IMR-90 (cell line): ENCODE data around the gene ERGIC1. TPM values are rescaled to one million over a fixed set of nuclear protein-coding genes. Genes with fewer than 3 reads are reported as not detected.
"Not testable (repeated sequence)": the region's sequence is repeated elsewhere in the genome, so short reads cannot be mapped to it uniquely, and the experiment has no call there.

Source experiments
- ATAC-seq: fragments of 200-7000 bp; cut with Tn5 transposase; 2 replicates; pipeline ENCODE4 v1.9.1; 2020; ENCODE audit warnings: low read depth, mild to moderate bottlenecking, moderate library complexity
- BruUV-seq: library from RNA; stranded (reverse); fragments of 400-500 nt; replicated peaks from 2 replicates; lab custom pipeline; 2021; lab: Mats Ljungman, UMichigan
- CTCF ChIA-PET: fragments of 300-600 bp; formaldehyde crosslinking; extraction: SDS; loops from one replicate; lab custom pipeline; 2021; ENCODE audit warnings: antibody characterized with exemption; lab: Yijun Ruan, JAX
- POLR2A ChIA-PET: fragments of 300-600 bp; sonication (Branson Sonifier 250); formaldehyde crosslinking; loops from one replicate; lab custom pipeline; 2022; ENCODE audit warnings: antibody characterized with exemption; ENCODE audit not compliant: unreplicated experiment; lab: Charles Lee
- DNase-seq: peaks from one replicate; pipeline ENCODE4 v3.0.0; 2013
- H2AFZ ChIP-seq: replicated peaks from 2 replicates; pipeline ENCODE3; 2013; ENCODE audit warnings: low read length, mild to moderate bottlenecking; ENCODE audit not compliant: poor library complexity
- H2AK5ac ChIP-seq: 2 replicates; pipeline ENCODE4 v1.6.1; 2013; ENCODE audit warnings: low read depth, low read length, inconsistent platforms
- H2AK9ac ChIP-seq: replicated peaks from 2 replicates; pipeline ENCODE3; 2013; ENCODE audit warnings: mild to moderate bottlenecking, low read depth, low read length, moderate library complexity; ENCODE audit not compliant: poor library complexity
- H2BK120ac ChIP-seq: 2 replicates; pipeline ENCODE4 v1.6.1; 2013; ENCODE audit warnings: low read depth, low read length, inconsistent platforms
- H2BK15ac ChIP-seq: 3 replicates; pipeline ENCODE4 v1.6.1; 2013; ENCODE audit warnings: low read depth, low read length, inconsistent platforms
- H2BK20ac ChIP-seq: 2 replicates; pipeline ENCODE4 v1.6.1; 2013; ENCODE audit warnings: low read depth, mild to moderate bottlenecking, inconsistent platforms, low read length, moderate library complexity
- H2BK5ac ChIP-seq: 2 replicates; pipeline ENCODE4 v1.6.1; 2013; ENCODE audit warnings: mild to moderate bottlenecking, low read depth, low read length, inconsistent platforms; ENCODE audit not compliant: poor library complexity, severe bottlenecking
- H3K14ac ChIP-seq: replicated peaks from 2 replicates; pipeline ENCODE4 v1.6.1; 2013; ENCODE audit warnings: low read depth, low read length, inconsistent platforms
- H3K18ac ChIP-seq: 2 replicates; pipeline ENCODE4 v1.6.1; 2013; ENCODE audit warnings: low read depth, low read length, control low read depth
- H3K23ac ChIP-seq: 2 replicates; pipeline ENCODE4 v1.6.1; 2013; ENCODE audit warnings: low read depth, low read length, inconsistent platforms
- H3K27ac ChIP-seq: 2 replicates; pipeline ENCODE4 v1.5.1; 2013; ENCODE audit warnings: mild to moderate bottlenecking, control low read depth, low read length; ENCODE audit not compliant: insufficient read depth
- H3K27me3 ChIP-seq: 2 replicates; pipeline ENCODE4 v1.6.1; 2013; ENCODE audit warnings: low read length; ENCODE audit not compliant: control insufficient read depth, insufficient read depth
- H3K36me3 ChIP-seq: 2 replicates; pipeline ENCODE4 v1.6.1; 2013; ENCODE audit warnings: low read length, mixed read lengths; ENCODE audit not compliant: control insufficient read depth, insufficient read depth
- H3K4ac ChIP-seq: 2 replicates; pipeline ENCODE4 v1.6.1; 2013; ENCODE audit warnings: low read depth, low read length, inconsistent platforms
- H3K4me1 ChIP-seq: 2 replicates; pipeline ENCODE4 v1.6.1; 2013; ENCODE audit warnings: low read length, mixed read lengths; ENCODE audit not compliant: control insufficient read depth, insufficient read depth
- H3K4me2 ChIP-seq: 2 replicates; pipeline ENCODE4 v1.6.1; 2013; ENCODE audit warnings: low read depth, mild to moderate bottlenecking, control low read depth, low read length, moderate library complexity
- H3K4me3 ChIP-seq: 2 replicates; pipeline ENCODE4 v1.5.1; 2013; ENCODE audit warnings: low read depth, mild to moderate bottlenecking, control low read depth, low read length, moderate library complexity; ENCODE audit not compliant: insufficient read depth
- H3K56ac ChIP-seq: 2 replicates; pipeline ENCODE4 v1.6.1; 2013; ENCODE audit warnings: low read length, inconsistent platforms; ENCODE audit not compliant: insufficient read depth; ENCODE audit errors: extremely low read depth
- H3K79me1 ChIP-seq, 2 experiments: 2 replicates each; pipeline ENCODE4 v1.6.1; 2013; ENCODE audit warnings: low read length in 2 of 2, inconsistent platforms in 1 of 2, low read depth in 1 of 2
- H3K9ac ChIP-seq: 2 replicates; pipeline ENCODE4 v1.6.1; 2013; ENCODE audit warnings: low read depth, low read length, control low read depth
- H3K9me1 ChIP-seq: 2 replicates; pipeline ENCODE4 v1.6.1; 2013; ENCODE audit warnings: low read length, inconsistent platforms; ENCODE audit not compliant: insufficient read depth
- H3K9me3 ChIP-seq: 2 replicates; pipeline ENCODE4 v1.6.1; 2013; ENCODE audit warnings: low read length; ENCODE audit not compliant: control insufficient read depth, insufficient read depth
- H4K20me1 ChIP-seq: 2 replicates; pipeline ENCODE4 v1.6.1; 2013; ENCODE audit warnings: low read length, inconsistent platforms; ENCODE audit not compliant: insufficient read depth
- H4K5ac ChIP-seq: 2 replicates; pipeline ENCODE4 v1.6.1; 2013; ENCODE audit warnings: mild to moderate bottlenecking, low read depth, low read length, control low read depth
- H4K8ac ChIP-seq, 2 experiments: 2 replicates each; pipeline ENCODE4 v1.6.1; 2013; ENCODE audit warnings: low read depth in 2 of 2, low read length in 2 of 2, control low read depth in 1 of 2, inconsistent platforms in 1 of 2
- H4K91ac ChIP-seq: 2 replicates; pipeline ENCODE4 v1.6.1; 2013; ENCODE audit warnings: low read depth, low read length, inconsistent platforms; ENCODE audit not compliant: insufficient read depth
- WGBS, 2 experiments: methylation state at CpG; one replicate each; pipeline versions ENCODE4 v1.1.5 to v1.1.7; 2013; ENCODE audit warnings: missing lambda C conversion rate in 2 of 2; ENCODE audit not compliant: insufficient read length in 1 of 2; ENCODE audit errors: extremely low coverage in 2 of 2; 5-methylcytosine and 5-hydroxymethylcytosine counted together
- dilution Hi-C: fragments of 300-500 bp; cut with HindIII; formaldehyde crosslinking; loops from one replicate; pipeline ENCODE4 v1.14.3; 2018; ENCODE audit warnings: low sequenced_read_pairs; ENCODE audit not compliant: unreplicated experiment
- in situ Hi-C: fragments of 300-500 bp; cut with MboI; formaldehyde crosslinking; loops from 3 replicates; pipeline ENCODE4 v1.14.3; 2019; ENCODE audit warnings: low sequenced_read_pairs, inconsistent platforms, mixed read lengths
- intact Hi-C: fragments of 100-400 bp; cut with micrococcal nuclease; formaldehyde crosslinking; loops from 2 replicates; pipeline ENCODE4 v1.10.0; 2022
- polyA plus RNA-seq, 3 experiments: library from polyadenylated mRNA; depleted of rRNA; stranded (reverse); fragments of >200 nt; gene quantifications; 2 replicates each; pipeline ENCODE4 v1.2.3, GENCODE V29; 2012; ENCODE audit warnings: low replicate concordance in 1 of 3
- total RNA-seq: library from RNA; depleted of rRNA; stranded (reverse); fragments of >200 nt; gene quantifications from 2 replicates; pipeline ENCODE4 v1.2.3, GENCODE V29; 2012

Gene ERGIC1
- total and polyA plus RNA-seq, 2 of the 4 experiments (the other 2 are of a cell fraction): 134 to 192 TPM

GRCh38 chr5:172810996-172811395 lies 23.1 kb upstream of the ERGIC1 start:
- H3K27me3 ChIP-seq, H3K36me3 ChIP-seq, H2BK20ac ChIP-seq, H2BK5ac ChIP-seq, H2BK120ac ChIP-seq, H3K9ac ChIP-seq, H3K23ac ChIP-seq, dilution Hi-C loops, H4K20me1 ChIP-seq, CTCF ChIA-PET, POLR2A ChIA-PET, DNase-seq, H4K8ac ChIP-seq, H3K4me1 ChIP-seq, H2AK9ac ChIP-seq, in situ Hi-C loops, H3K14ac ChIP-seq, H2AFZ ChIP-seq, H3K4me2 ChIP-seq, H3K56ac ChIP-seq, H4K5ac ChIP-seq, H3K4ac ChIP-seq, ATAC-seq, BruUV-seq, intact Hi-C loops, H3K18ac ChIP-seq, H3K9me3 ChIP-seq, H3K27ac ChIP-seq, H3K4me3 ChIP-seq, H3K9me1 ChIP-seq, H2BK15ac ChIP-seq, H4K91ac ChIP-seq: not testable (repeated sequence)
- H3K79me1 ChIP-seq: peaks cover 0 to 10% of the 10 kb centered on the region in 2 experiments; a peak in 2 of 4 replicates
- H2AK5ac ChIP-seq: peak overlapping the region; percentile 16; the same call in 1 of the 2 replicates
- 60% methylated on average over 1 of the region's 4 CpGs; no CpG with 5 or more reads in 1 of the 2 experiments for WGBS, 2 experiments
